ENCODE results near the gene CMTR1. TPM values are rescaled to one million over a fixed set of nuclear protein-coding genes. Genes with fewer than 3 reads are reported as not detected.
"Not testable (repeated sequence)": the region's sequence is repeated elsewhere in the genome, so short reads cannot be mapped to it uniquely, and the experiment has no call there.

CMTR1 gene
- total and polyA plus RNA-seq, 4 donors, result 4.7 to 25.5 (median 18.8) TPM

- TF ChIP-seq TAF1 (conservative IDR thresholded peaks at IDR 0.05) (no peak), EGR1 (IDR thresholded peaks at IDR 0.05; ENCODE audit: low read depth in 2 of 2) (no peak)
Measured at GRCh38 chr6:37438930-37439329, 5.9 kb downstream of the CMTR1 start (continued).

DNA sequence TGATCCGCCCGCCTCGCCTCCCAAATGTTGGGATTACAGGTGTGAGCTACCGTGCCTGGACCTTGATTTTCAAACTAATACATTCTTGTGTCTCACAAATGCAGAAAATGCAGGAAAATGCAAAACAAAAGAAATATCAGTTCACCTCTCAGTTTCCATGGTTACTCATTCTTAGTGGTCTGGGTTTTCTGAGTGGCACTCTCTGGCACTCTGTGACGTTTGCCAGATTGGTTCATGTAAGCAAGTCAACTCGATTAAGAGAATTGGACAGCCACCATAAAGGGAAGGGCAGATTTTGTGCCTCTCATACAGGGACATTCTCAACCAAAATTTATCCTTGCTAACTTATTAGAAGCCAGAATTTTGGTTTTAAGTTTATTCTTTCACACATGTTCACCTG, 8.6 kb downstream of the CMTR1 start:
- Histone ChIP-seq H3K27ac (ENCODE audit: low read depth in 1 of 2, low read length in 2 of 2) (peak overlapping the region in 1 of 2 donors; percentile 62), H3K9ac (ENCODE audit: low read depth in 1 of 2, low read length in 2 of 2) (no peak overlapping the region), H3K4me1 (ENCODE audit: control insufficient read depth in 4 of 4, insufficient read depth in 4 of 4, low read length in 3 of 4) (peaks cover 0 to 17% (median 5%) of the 10 kb centered on the region in 4 donors), H3K36me3 (ENCODE audit: control insufficient read depth in 4 of 4, insufficient read depth in 3 of 4, low read depth in 1 of 4, low read length in 3 of 4) (peaks cover 7 to 36% (median 26%) of the 10 kb centered on the region in 4 donors), H3K4me3 (ENCODE audit: low read depth in 1 of 3, low read length in 3 of 3) (no peak overlapping the region), H3K27me3 (ENCODE audit: control insufficient read depth in 4 of 4, insufficient read depth in 4 of 4, low read length in 3 of 4) (no peaks in the 10 kb centered on the region), H3K9me3 (ENCODE audit: control insufficient read depth in 4 of 4, low read length in 3 of 4) (no peaks in the 10 kb centered on the region)
- TF ChIP-seq HNF4G (IDR thresholded peaks at IDR 0.05), result no peak
- 91% methylated on average over 6 of the region's 6 CpGs for WGBS
- DNase-seq (ENCODE audit: low spot score), result no peak

DNA sequence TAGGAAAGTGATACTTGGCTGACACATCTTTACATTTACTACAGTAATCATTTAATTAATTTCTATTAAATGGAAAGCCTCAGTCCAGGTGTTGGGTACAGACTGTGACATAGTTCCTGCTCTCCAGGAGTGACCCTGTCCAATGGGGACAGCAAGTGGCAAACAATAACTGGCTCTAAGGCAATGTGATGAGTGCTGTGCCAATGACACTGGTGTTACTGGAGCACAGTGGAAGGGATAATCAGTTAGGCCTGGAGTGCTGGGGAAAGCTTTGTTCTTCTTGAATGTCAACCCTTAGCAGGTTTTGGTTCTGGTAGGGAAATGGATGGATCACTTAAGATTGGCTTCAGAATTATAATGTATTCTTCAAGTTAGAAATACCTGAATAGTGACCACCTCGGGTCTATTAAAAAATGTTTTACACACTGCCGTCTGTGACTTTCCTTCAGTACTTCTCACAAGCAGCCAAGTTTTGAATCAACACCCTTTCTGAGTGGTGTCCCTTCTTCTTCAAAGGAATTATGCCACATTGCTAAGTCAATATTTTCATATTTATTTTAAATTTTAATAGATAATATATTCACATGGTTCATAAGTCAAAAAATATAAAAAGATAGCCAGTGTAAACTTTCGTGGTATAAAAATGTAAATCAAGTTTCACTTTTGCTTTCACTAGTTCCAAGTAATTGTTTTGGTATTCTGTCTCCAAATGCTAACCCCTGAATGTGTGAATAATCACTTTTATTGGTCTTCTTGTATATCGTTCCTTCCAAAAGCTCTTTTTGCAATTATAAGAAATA, 9.6 kb downstream of the CMTR1 start:
- WGBS, result 11% methylated on average over 4 of the region's 4 CpGs
- H3K4me3 ChIP-seq (ENCODE audit: low read depth in 1 of 3, low read length in 3 of 3), result peak overlapping the region in 1 of 3 donors; percentile 22
- H3K27ac ChIP-seq (ENCODE audit: low read depth in 1 of 2, low read length in 2 of 2), result peak overlapping the region; percentile 58 to 62
- H3K9me3 ChIP-seq (ENCODE audit: control insufficient read depth in 4 of 4, low read length in 3 of 4), result no peaks in the 10 kb centered on the region
- H3K27me3 ChIP-seq (ENCODE audit: control insufficient read depth in 4 of 4, insufficient read depth in 4 of 4, low read length in 3 of 4), result no peaks in the 10 kb centered on the region
- DNase-seq (ENCODE audit: low spot score), result no peak
- peaks cover 9 to 37% (median 31%) of the 10 kb centered on the region in 4 donors for H3K36me3 ChIP-seq (ENCODE audit: control insufficient read depth in 4 of 4, insufficient read depth in 3 of 4, low read depth in 1 of 4, low read length in 3 of 4)
- peak overlapping the region; percentile 60 to 63 for H3K9ac ChIP-seq (ENCODE audit: low read depth in 1 of 2, low read length in 2 of 2)
- TF ChIP-seq JUND (IDR thresholded peaks at IDR 0.05) (no peak), RAD21 (IDR thresholded peaks at IDR 0.05) (no peak)
- TF ChIP-seq, protein P1, sequence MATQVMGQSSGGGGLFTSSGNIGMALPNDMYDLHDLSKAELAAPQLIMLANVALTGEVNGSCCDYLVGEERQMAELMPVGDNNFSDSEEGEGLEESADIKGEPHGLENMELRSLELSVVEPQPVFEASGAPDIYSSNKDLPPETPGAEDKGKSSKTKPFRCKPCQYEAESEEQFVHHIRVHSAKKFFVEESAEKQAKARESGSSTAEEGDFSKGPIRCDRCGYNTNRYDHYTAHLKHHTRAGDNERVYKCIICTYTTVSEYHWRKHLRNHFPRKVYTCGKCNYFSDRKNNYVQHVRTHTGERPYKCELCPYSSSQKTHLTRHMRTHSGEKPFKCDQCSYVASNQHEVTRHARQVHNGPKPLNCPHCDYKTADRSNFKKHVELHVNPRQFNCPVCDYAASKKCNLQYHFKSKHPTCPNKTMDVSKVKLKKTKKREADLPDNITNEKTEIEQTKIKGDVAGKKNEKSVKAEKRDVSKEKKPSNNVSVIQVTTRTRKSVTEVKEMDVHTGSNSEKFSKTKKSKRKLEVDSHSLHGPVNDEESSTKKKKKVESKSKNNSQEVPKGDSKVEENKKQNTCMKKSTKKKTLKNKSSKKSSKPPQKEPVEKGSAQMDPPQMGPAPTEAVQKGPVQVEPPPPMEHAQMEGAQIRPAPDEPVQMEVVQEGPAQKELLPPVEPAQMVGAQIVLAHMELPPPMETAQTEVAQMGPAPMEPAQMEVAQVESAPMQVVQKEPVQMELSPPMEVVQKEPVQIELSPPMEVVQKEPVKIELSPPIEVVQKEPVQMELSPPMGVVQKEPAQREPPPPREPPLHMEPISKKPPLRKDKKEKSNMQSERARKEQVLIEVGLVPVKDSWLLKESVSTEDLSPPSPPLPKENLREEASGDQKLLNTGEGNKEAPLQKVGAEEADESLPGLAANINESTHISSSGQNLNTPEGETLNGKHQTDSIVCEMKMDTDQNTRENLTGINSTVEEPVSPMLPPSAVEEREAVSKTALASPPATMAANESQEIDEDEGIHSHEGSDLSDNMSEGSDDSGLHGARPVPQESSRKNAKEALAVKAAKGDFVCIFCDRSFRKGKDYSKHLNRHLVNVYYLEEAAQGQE (IDR thresholded peaks at IDR 0.05), result peak; percentile 49
- H3K4me1 ChIP-seq (ENCODE audit: control insufficient read depth in 4 of 4, insufficient read depth in 4 of 4, low read length in 3 of 4), result peaks cover 0 to 17% (median 5%) of the 10 kb centered on the region in 4 donors

- H3K9me3 ChIP-seq (ENCODE audit: control insufficient read depth in 4 of 4, low read length in 3 of 4); DNase-seq (ENCODE audit: low spot score); H3K27me3 ChIP-seq (ENCODE audit: control insufficient read depth in 4 of 4, insufficient read depth in 4 of 4, low read length in 3 of 4); H3K9ac ChIP-seq (ENCODE audit: low read depth in 1 of 2, low read length in 2 of 2); H3K27ac ChIP-seq (ENCODE audit: low read depth in 1 of 2, low read length in 2 of 2): not testable (repeated sequence)
- peaks cover 0 to 17% (median 5%) of the 10 kb centered on the region in 4 donors for H3K4me1 ChIP-seq (ENCODE audit: control insufficient read depth in 4 of 4, insufficient read depth in 4 of 4, low read length in 3 of 4)
- H3K36me3 ChIP-seq (ENCODE audit: control insufficient read depth in 4 of 4, insufficient read depth in 3 of 4, low read depth in 1 of 4, low read length in 3 of 4), result peaks cover 12 to 35% (median 29%) of the 10 kb centered on the region in 4 donors
- WGBS, result 87% methylated on average over 5 of the region's 5 CpGs
- H3K4me3 ChIP-seq (ENCODE audit: low read depth in 1 of 3, low read length in 3 of 3), result peak overlapping the region in 1 of 3 donors; percentile 22
Measured at GRCh38 chr6:37443216-37443542, 10.2 kb downstream of the CMTR1 start.

- H3K9ac ChIP-seq (ENCODE audit: low read depth in 1 of 2, low read length in 2 of 2), result no peak overlapping the region
- H3K36me3 ChIP-seq (ENCODE audit: control insufficient read depth in 4 of 4, insufficient read depth in 3 of 4, low read depth in 1 of 4, low read length in 3 of 4), result peaks cover 17 to 72% (median 43%) of the 10 kb centered on the region in 4 donors
- DNase-seq (ENCODE audit: low spot score), result no peak
- WGBS, result 94% methylated on average over 4 of the region's 4 CpGs
- H3K4me3 ChIP-seq (ENCODE audit: low read depth in 1 of 3, low read length in 3 of 3), result no peak overlapping the region
- H3K4me1 ChIP-seq (ENCODE audit: control insufficient read depth in 4 of 4, insufficient read depth in 4 of 4, low read length in 3 of 4), result peaks cover 0 to 5% (median 0%) of the 10 kb centered on the region in 4 donors
- H3K9me3 ChIP-seq (ENCODE audit: control insufficient read depth in 4 of 4, low read length in 3 of 4), result no peaks in the 10 kb centered on the region
- H3K27me3 ChIP-seq (ENCODE audit: control insufficient read depth in 4 of 4, insufficient read depth in 4 of 4, low read length in 3 of 4), result no peaks in the 10 kb centered on the region
- no peak overlapping the region for H3K27ac ChIP-seq (ENCODE audit: low read depth in 1 of 2, low read length in 2 of 2)
- TF ChIP-seq, protein P1 (IDR thresholded peaks at IDR 0.05), result no peak
- no peak for TF ChIP-seq RAD21 (IDR thresholded peaks at IDR 0.05)
- TF ChIP-seq YY1 (IDR thresholded peaks at IDR 0.05), result no peak
- TF ChIP-seq FOXA1 (IDR thresholded peaks at IDR 0.05), result no peak
- no peak for TF ChIP-seq RXRA (IDR thresholded peaks at IDR 0.05)
- no peak for TF ChIP-seq GABPA (IDR thresholded peaks at IDR 0.05 in 1 of 2, conservative IDR thresholded peaks at IDR 0.05 in 1 of 2)
- no peak for TF ChIP-seq HNF4A (conservative IDR thresholded peaks at IDR 0.05)
- no peak for TF ChIP-seq TAF1 (conservative IDR thresholded peaks at IDR 0.05)
- TF ChIP-seq, protein P2, sequence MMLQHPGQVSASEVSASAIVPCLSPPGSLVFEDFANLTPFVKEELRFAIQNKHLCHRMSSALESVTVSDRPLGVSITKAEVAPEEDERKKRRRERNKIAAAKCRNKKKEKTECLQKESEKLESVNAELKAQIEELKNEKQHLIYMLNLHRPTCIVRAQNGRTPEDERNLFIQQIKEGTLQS (IDR thresholded peaks at IDR 0.05), result no peak
- no peak for TF ChIP-seq HNF4G (IDR thresholded peaks at IDR 0.05)
- TF ChIP-seq, protein P3, sequence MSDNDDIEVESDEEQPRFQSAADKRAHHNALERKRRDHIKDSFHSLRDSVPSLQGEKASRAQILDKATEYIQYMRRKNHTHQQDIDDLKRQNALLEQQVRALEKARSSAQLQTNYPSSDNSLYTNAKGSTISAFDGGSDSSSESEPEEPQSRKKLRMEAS (IDR thresholded peaks at IDR 0.05), result no peak
- no peak for TF ChIP-seq JUND (IDR thresholded peaks at IDR 0.05)
Measured at GRCh38 chr6:37449984-37450383, 17.0 kb downstream of the CMTR1 start.
